22Rv1 (cell line): ENCODE results near the gene KNCN.

Experiments
- H3K27ac ChIP-seq: fragments of 450-650 bp; 2 replicates; pipeline ENCODE4 v1.5.1; 2017
- ZFX ChIP-seq: fragments of 450-650 bp; IDR thresholded peaks from 2 replicates; pipeline ENCODE4 v1.6.1; 2017; ENCODE audit warnings: antibody characterized with exemption, borderline replicate concordance
- TF ChIP-seq, protein P1 (sequence below): fragments of 450-650 bp; IDR thresholded peaks from 2 replicates; pipeline ENCODE4 v1.5.1; 2017; ENCODE audit warnings: mild to moderate bottlenecking

KNCN gene

GRCh38 chr1:46551597-46552095, at the start of gene KNCN:
TSS of gene KNCN (minus strand) at chr1:46551647. CDS start at chr1:46551215, 432 bp downstream.
- TF ChIP-seq, protein P1, sequence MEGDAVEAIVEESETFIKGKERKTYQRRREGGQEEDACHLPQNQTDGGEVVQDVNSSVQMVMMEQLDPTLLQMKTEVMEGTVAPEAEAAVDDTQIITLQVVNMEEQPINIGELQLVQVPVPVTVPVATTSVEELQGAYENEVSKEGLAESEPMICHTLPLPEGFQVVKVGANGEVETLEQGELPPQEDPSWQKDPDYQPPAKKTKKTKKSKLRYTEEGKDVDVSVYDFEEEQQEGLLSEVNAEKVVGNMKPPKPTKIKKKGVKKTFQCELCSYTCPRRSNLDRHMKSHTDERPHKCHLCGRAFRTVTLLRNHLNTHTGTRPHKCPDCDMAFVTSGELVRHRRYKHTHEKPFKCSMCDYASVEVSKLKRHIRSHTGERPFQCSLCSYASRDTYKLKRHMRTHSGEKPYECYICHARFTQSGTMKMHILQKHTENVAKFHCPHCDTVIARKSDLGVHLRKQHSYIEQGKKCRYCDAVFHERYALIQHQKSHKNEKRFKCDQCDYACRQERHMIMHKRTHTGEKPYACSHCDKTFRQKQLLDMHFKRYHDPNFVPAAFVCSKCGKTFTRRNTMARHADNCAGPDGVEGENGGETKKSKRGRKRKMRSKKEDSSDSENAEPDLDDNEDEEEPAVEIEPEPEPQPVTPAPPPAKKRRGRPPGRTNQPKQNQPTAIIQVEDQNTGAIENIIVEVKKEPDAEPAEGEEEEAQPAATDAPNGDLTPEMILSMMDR, result no peak
- no peak for TF ChIP-seq ZFX
- no peak within 1 kb of the TSS for H3K27ac ChIP-seq

- TF ChIP-seq, protein P1, result no peak
- TF ChIP-seq ZFX, result no peak
- no peak overlapping the region for H3K27ac ChIP-seq
Measured at GRCh38 chr1:46599059-46599970, 47.9 kb upstream of the KNCN start.

DNA sequence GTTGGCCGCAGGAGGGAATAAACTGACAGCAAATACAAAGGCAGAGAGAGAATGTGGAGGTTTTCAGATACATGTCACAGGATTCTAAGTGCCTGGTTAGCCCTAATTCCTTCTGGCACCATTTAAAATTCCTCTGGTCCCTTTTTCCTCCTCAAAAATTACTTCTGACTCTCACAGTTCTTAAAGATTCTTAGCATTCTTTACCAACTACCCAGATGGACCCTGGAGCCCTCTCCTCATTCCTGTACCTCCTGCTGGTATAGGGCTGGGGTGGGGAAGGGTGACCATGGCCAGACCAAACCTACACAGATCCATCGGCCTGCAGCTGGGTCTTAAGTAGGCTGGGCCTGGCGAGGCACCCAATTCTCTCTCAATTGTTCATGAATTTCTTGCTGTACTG, 45.4 kb upstream of the KNCN start:
- no peak overlapping the region for H3K27ac ChIP-seq
- no peak for TF ChIP-seq ZFX
- TF ChIP-seq, protein P1, result no peak

- no peak for TF ChIP-seq ZFX
- TF ChIP-seq, protein P1, result no peak
- H3K27ac ChIP-seq, result no peak overlapping the region
Measured at GRCh38 chr1:46596036-46596435, 44.6 kb upstream of the KNCN start.

GRCh38 chr1:46595127-46595526, 43.7 kb upstream of the KNCN start:
- TF ChIP-seq ZFX, result no peak
- TF ChIP-seq, protein P1, result no peak
- H3K27ac ChIP-seq, result no peak overlapping the region

- H3K27ac ChIP-seq, result no peak overlapping the region
- TF ChIP-seq, protein P1, result no peak
- TF ChIP-seq ZFX, result no peak
Measured at GRCh38 chr1:46594063-46594462, 42.6 kb upstream of the KNCN start.

DNA sequence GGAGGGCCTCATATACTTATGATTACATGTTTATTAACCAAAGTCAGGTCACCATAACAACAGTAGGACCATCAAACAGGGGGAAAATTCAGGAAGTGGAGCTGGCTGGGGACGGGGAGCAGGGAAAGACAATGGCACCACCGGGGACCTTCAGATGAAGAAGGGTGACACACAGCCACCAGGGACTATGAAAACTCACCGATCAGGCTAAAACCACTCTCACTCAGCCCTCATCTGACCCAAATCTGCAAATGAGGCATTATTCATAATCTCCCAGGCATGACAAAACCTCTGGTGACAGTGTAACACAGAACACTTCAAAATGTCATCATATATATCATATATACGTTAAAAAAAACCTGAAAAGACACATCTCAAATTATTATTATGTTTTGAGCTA, 41.4 kb upstream of the KNCN start:
- TF ChIP-seq ZFX, result no peak
- TF ChIP-seq, protein P1, result no peak
- no peak overlapping the region for H3K27ac ChIP-seq
